ENCODE data around the gene SIGLEC1.
A peak's percentile ranks its signal among the peaks of the same experiment; 100 is the strongest.

Gene SIGLEC1

GRCh38 chr20:3680701-3681351, 31.6 kb downstream of the SIGLEC1 start (continued):
- TF ChIP-seq CREB5 (CRISPR knock-in tag; IDR thresholded peaks at IDR 0.05; ENCODE audit: low read depth) = no peak
- no peak for TF ChIP-seq ZFP3 (CRISPR knock-in tag; IDR thresholded peaks at IDR 0.05)

DNA sequence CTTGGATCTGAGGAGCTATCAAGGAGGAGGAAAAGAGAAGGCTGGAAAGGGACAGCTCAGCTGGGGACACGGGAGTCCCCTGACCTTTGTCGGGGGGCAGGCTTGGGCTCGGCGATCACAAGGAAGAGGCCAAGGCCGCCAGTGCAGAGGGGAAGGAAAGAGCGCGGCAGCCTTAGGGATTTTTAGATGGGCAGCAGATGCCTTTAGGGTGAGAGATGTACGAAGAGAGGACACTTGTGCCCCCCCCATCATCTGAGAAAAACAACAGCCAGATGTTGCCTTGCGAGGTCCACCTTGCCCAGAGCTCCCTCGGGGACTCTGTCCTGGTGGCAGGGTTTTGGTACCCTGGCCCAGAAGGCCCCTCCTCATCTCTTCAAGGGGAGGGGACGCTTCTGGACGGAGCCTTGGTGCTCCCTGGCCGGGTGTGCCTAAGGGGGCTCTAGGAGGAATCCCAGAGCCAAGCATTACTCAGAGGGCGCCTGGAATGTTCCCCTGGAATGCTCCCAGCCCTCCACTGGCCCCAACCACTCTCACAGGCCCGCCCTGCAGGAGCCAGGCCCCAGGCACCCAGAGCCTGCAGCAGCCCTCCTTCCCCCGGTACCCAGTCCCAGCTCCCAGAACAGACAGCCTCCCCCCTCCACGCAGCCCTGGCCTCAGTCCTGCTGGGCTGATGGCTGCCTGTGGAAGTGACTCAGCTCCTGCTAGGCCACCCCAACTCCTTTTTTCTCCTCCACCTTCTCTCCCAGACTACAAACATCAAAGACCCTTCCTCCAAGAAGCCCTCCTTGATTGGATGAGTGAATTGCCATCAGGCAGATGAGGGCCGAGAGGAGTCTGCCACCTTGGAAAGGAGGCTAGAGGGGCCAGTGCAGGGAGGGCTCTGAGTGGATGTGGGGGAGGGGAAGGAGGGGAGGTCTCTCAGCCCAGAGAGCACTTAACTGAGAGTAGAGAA, 32.4 kb downstream of the SIGLEC1 start:
- peak; percentile 70 for ATAC-seq
- TF ChIP-seq RARB (CRISPR knock-in tag; IDR thresholded peaks at IDR 0.05) = no peak
- no peak for TF ChIP-seq TCF4 (CRISPR knock-in tag; IDR thresholded peaks at IDR 0.05; ENCODE audit: borderline replicate concordance)
- TF ChIP-seq SNAI2 (CRISPR knock-in tag; IDR thresholded peaks at IDR 0.05) = no peak

- ATAC-seq = peak; percentile 8; the same call in 1 of the 3 replicates
- TF ChIP-seq POU6F1 (CRISPR knock-in tag; IDR thresholded peaks at IDR 0.05; ENCODE audit: borderline replicate concordance, low read depth) = no peak
- no peak for TF ChIP-seq GLIS3 (CRISPR knock-in tag; IDR thresholded peaks at IDR 0.05)
- no peak for TF ChIP-seq ARNTL (CRISPR knock-in tag; IDR thresholded peaks at IDR 0.05; ENCODE audit: borderline replicate concordance, low read depth)
- TF ChIP-seq OSR1 (CRISPR knock-in tag; IDR thresholded peaks at IDR 0.05) = no peak
- no peak for TF ChIP-seq CREB5 (CRISPR knock-in tag; IDR thresholded peaks at IDR 0.05; ENCODE audit: low read depth)
- TF ChIP-seq RARB (CRISPR knock-in tag; IDR thresholded peaks at IDR 0.05) = no peak
- TF ChIP-seq, protein P1, sequence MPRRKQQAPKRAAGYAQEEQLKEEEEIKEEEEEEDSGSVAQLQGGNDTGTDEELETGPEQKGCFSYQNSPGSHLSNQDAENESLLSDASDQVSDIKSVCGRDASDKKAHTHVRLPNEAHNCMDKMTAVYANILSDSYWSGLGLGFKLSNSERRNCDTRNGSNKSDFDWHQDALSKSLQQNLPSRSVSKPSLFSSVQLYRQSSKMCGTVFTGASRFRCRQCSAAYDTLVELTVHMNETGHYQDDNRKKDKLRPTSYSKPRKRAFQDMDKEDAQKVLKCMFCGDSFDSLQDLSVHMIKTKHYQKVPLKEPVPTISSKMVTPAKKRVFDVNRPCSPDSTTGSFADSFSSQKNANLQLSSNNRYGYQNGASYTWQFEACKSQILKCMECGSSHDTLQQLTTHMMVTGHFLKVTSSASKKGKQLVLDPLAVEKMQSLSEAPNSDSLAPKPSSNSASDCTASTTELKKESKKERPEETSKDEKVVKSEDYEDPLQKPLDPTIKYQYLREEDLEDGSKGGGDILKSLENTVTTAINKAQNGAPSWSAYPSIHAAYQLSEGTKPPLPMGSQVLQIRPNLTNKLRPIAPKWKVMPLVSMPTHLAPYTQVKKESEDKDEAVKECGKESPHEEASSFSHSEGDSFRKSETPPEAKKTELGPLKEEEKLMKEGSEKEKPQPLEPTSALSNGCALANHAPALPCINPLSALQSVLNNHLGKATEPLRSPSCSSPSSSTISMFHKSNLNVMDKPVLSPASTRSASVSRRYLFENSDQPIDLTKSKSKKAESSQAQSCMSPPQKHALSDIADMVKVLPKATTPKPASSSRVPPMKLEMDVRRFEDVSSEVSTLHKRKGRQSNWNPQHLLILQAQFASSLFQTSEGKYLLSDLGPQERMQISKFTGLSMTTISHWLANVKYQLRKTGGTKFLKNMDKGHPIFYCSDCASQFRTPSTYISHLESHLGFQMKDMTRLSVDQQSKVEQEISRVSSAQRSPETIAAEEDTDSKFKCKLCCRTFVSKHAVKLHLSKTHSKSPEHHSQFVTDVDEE (CRISPR knock-in tag; IDR thresholded peaks at IDR 0.05) = no peak
- TF ChIP-seq ZC3H10 (CRISPR knock-in tag; IDR thresholded peaks at IDR 0.05) = no peak
- TF ChIP-seq ZFP30 (CRISPR knock-in tag; IDR thresholded peaks at IDR 0.05) = no peak
- no peak for TF ChIP-seq PPARA (CRISPR knock-in tag; IDR thresholded peaks at IDR 0.05; ENCODE audit: borderline replicate concordance)
Measured at GRCh38 chr20:3678856-3679720, 33.3 kb downstream of the SIGLEC1 start.

DNA sequence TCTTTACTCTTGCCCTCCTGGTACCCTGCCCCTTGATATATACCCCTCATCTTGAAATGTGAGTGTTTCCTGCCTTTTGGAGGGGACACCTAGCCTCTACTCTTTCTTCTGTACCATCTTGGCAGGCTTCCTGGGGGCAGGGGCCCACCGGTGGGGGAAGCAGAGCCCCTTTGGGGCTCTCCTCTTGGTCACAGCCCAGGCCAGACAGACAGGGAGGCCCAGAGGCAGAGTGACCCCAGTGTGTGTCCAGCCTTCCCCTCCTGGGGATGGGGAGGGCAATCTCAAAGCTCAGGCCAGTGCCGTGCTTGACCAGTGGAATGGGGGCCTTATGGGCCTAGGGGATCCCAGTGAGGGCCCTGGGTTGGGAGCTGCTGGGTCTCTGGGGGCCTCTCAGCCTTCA, 34.2 kb downstream of the SIGLEC1 start:
- no peak for TF ChIP-seq ZNF70 (CRISPR knock-in tag; IDR thresholded peaks at IDR 0.05)
- no peak for TF ChIP-seq OSR1 (CRISPR knock-in tag; IDR thresholded peaks at IDR 0.05)
- no peak for TF ChIP-seq GLIS3 (CRISPR knock-in tag; IDR thresholded peaks at IDR 0.05)
- ATAC-seq = no peak

- ATAC-seq = no peak
- no peak for TF ChIP-seq GLIS3 (CRISPR knock-in tag; IDR thresholded peaks at IDR 0.05)
- TF ChIP-seq TCF4 (CRISPR knock-in tag; IDR thresholded peaks at IDR 0.05; ENCODE audit: borderline replicate concordance) = no peak
- no peak for TF ChIP-seq ZC3H10 (CRISPR knock-in tag; IDR thresholded peaks at IDR 0.05)
Measured at GRCh38 chr20:3677733-3678132, 34.7 kb downstream of the SIGLEC1 start.

Data from SK-N-SH treated with all-trans-retinoic acid at 6 μM for 48 hours (cell line).